H9 (cell line): ENCODE data around the gene ANKRD44. TPM values are rescaled to one million over a fixed set of nuclear protein-coding genes. Genes with fewer than 3 reads are reported as not detected.

Experiments
- DNase-seq: peaks from one replicate; pipeline ENCODE4 v3.0.0-alpha.2; 2017
- H2AFZ ChIP-seq: one replicate; pipeline ENCODE4 v1.6.1; 2013; ENCODE audit warnings: mild to moderate bottlenecking, low read length, control low read depth, moderate library complexity
- H2AK5ac ChIP-seq: 2 replicates; pipeline ENCODE4 v1.6.1; 2013; ENCODE audit warnings: low read length, control low read depth, mixed read lengths; ENCODE audit not compliant: insufficient read length
- H2BK120ac ChIP-seq: one replicate; pipeline ENCODE4 v1.6.1; 2013; ENCODE audit warnings: low read depth, mild to moderate bottlenecking, low read length, control low read depth, inconsistent platforms; ENCODE audit not compliant: poor library complexity, severe bottlenecking
- H2BK12ac ChIP-seq: 2 replicates; pipeline ENCODE4 v1.6.1; 2013; ENCODE audit warnings: low read length, control low read depth, mixed read lengths, low read depth; ENCODE audit not compliant: insufficient read length
- H2BK15ac ChIP-seq: 2 replicates; pipeline ENCODE4 v1.6.1; 2013; ENCODE audit warnings: low read depth, low read length, control low read depth
- H2BK20ac ChIP-seq: one replicate; pipeline ENCODE4 v1.6.1; 2013; ENCODE audit warnings: low read depth, mild to moderate bottlenecking, low read length, control low read depth, inconsistent platforms; ENCODE audit not compliant: poor library complexity, severe bottlenecking
- H2BK5ac ChIP-seq: 2 replicates; pipeline ENCODE4 v1.6.1; 2013; ENCODE audit warnings: low read length, control low read depth, mixed read lengths; ENCODE audit not compliant: insufficient read length
- H3K14ac ChIP-seq: 2 replicates; pipeline ENCODE4 v1.6.1; 2013; ENCODE audit warnings: low read length, control low read depth; ENCODE audit not compliant: insufficient read depth
- H3K18ac ChIP-seq: 2 replicates; pipeline ENCODE4 v1.6.1; 2013; ENCODE audit warnings: low read depth, mild to moderate bottlenecking, mixed read lengths, low read length, control low read depth; ENCODE audit not compliant: insufficient read length
- H3K23ac ChIP-seq: 2 replicates; pipeline ENCODE4 v1.6.1; 2013; ENCODE audit warnings: low read length, control low read depth, mixed read lengths, low read depth; ENCODE audit not compliant: insufficient read length
- H3K23me2 ChIP-seq: 2 replicates; pipeline ENCODE4 v1.6.1; 2013; ENCODE audit warnings: low read depth, mild to moderate bottlenecking, mixed read lengths, low read length, control low read depth; ENCODE audit not compliant: insufficient read length, poor library complexity, severe bottlenecking
- H3K27ac ChIP-seq: 2 replicates; pipeline ENCODE4 v1.5.1; 2013; ENCODE audit warnings: low read length, control low read depth, mixed read lengths, low read depth; ENCODE audit not compliant: insufficient read length
- H3K27me3 ChIP-seq: 2 replicates; pipeline ENCODE4 v1.6.1; 2013; ENCODE audit warnings: low read length, control low read depth, inconsistent platforms; ENCODE audit not compliant: insufficient read depth
- H3K4ac ChIP-seq: 2 replicates; pipeline ENCODE4 v1.6.1; 2013; ENCODE audit warnings: low read depth, mild to moderate bottlenecking, control low read depth, inconsistent platforms, low read length, moderate library complexity
- H3K4me1 ChIP-seq: 2 replicates; pipeline ENCODE4 v1.6.1; 2013; ENCODE audit warnings: low read length, control low read depth, inconsistent platforms; ENCODE audit not compliant: insufficient read depth
- H3K4me2 ChIP-seq: 2 replicates; pipeline ENCODE4 v1.6.1; 2013; ENCODE audit warnings: low read length, control low read depth, mixed read lengths; ENCODE audit not compliant: insufficient read length, insufficient read depth
- H3K56ac ChIP-seq: 2 replicates; pipeline ENCODE4 v1.6.1; 2013; ENCODE audit warnings: low read depth, mild to moderate bottlenecking, mixed read lengths, low read length, control low read depth; ENCODE audit not compliant: insufficient read length
- H3K79me1 ChIP-seq: 2 replicates; pipeline ENCODE4 v1.6.1; 2013; ENCODE audit warnings: low read depth, mild to moderate bottlenecking, moderate library complexity, low read length, control low read depth, inconsistent platforms; ENCODE audit not compliant: insufficient read depth, poor library complexity, severe bottlenecking
- H3K79me2 ChIP-seq: 2 replicates; pipeline ENCODE4 v1.6.1; 2013; ENCODE audit warnings: low read length, control low read depth, inconsistent platforms; ENCODE audit not compliant: insufficient read depth
- H3K9ac ChIP-seq: 2 replicates; pipeline ENCODE4 v1.6.1; 2013; ENCODE audit warnings: low read length, control low read depth, mixed read lengths; ENCODE audit not compliant: insufficient read length; ENCODE audit errors: extremely low read depth
- H3K9me3 ChIP-seq: one replicate; pipeline ENCODE4 v1.6.1; 2013; ENCODE audit warnings: low read depth, low read length, inconsistent platforms; ENCODE audit not compliant: control insufficient read depth
- H3T11ph ChIP-seq: one replicate; pipeline ENCODE4 v1.6.1; 2013; ENCODE audit warnings: mild to moderate bottlenecking, low read length, control low read depth, inconsistent platforms
- H4K20me1 ChIP-seq: one replicate; pipeline ENCODE4 v1.6.1; 2013; ENCODE audit not compliant: control insufficient read depth, insufficient read length, insufficient read depth
- H4K5ac ChIP-seq: 2 replicates; pipeline ENCODE4 v1.6.1; 2013; ENCODE audit warnings: low read depth, mild to moderate bottlenecking, mixed read lengths, low read length, control low read depth; ENCODE audit not compliant: insufficient read length
- H4K8ac ChIP-seq: replicated peaks from 2 replicates; pipeline ENCODE4 v1.6.1; 2013; ENCODE audit warnings: low read length, control low read depth, mixed read lengths, low read depth; ENCODE audit not compliant: insufficient read length
- H4K91ac ChIP-seq: 2 replicates; pipeline ENCODE4 v1.6.1; 2013; ENCODE audit warnings: low read depth, mild to moderate bottlenecking, moderate library complexity, mixed read lengths, low read length, control low read depth; ENCODE audit not compliant: insufficient read length
- H3K27ac Mint-ChIP-seq, 3 experiments: 2 replicates in 2 of 3; 3 replicates in 1 of 3; pipeline ENCODE4 v1.8.0; 2020 to 2021; ENCODE audit warnings: mixed read lengths in 3 of 3, mild to moderate bottlenecking in 1 of 3, moderate library complexity in 1 of 3
- H3K27me3 Mint-ChIP-seq: 2 replicates; pipeline ENCODE4 v1.8.0; 2021; ENCODE audit warnings: low read depth, mild to moderate bottlenecking, moderate library complexity, mixed read lengths
- H3K36me3 Mint-ChIP-seq, 3 experiments: 2 replicates in 2 of 3; 3 replicates in 1 of 3; pipeline ENCODE4 v1.8.0; 2020 to 2021; ENCODE audit warnings: low read depth in 3 of 3, mixed read lengths in 3 of 3; ENCODE audit not compliant: insufficient read depth in 1 of 3
- H3K4me1 Mint-ChIP-seq, 2 experiments: 2 replicates each; pipeline ENCODE4 v1.8.0; 2020; ENCODE audit warnings: mixed read lengths in 2 of 2
- H3K4me3 Mint-ChIP-seq, 2 experiments: 2 replicates in 1 of 2; 3 replicates in 1 of 2; pipeline ENCODE4 v1.8.0; 2020 to 2021; ENCODE audit warnings: mild to moderate bottlenecking in 2 of 2, mixed read lengths in 2 of 2, moderate library complexity in 1 of 2
- H3K9me3 Mint-ChIP-seq, 2 experiments: 2 replicates in 1 of 2; 3 replicates in 1 of 2; pipeline ENCODE4 v1.8.0; 2020; ENCODE audit warnings: mild to moderate bottlenecking in 2 of 2, mixed read lengths in 2 of 2, moderate library complexity in 1 of 2
- WGBS: extraction: QIAGEN DNeasy Blood & Tissue Kit; methylation state at CpG from one replicate; pipeline ENCODE4 v1.1.7; 2013; ENCODE audit warnings: missing lambda C conversion rate, low lambda C conversion rate, mixed read lengths; ENCODE audit not compliant: insufficient read length; ENCODE audit errors: extremely low coverage; 5-methylcytosine and 5-hydroxymethylcytosine counted together
- total RNA-seq: library from RNA; stranded (reverse); gene quantifications from 2 replicates; pipeline ENCODE4 v1.2.1, GENCODE V29; 2021
- TF ChIP-seq, protein P1 (sequence below): fragments of 200-600 bp; sonication (generic); conservative IDR thresholded peaks from 3 replicates; pipeline ENCODE4 v1.8.0; 2021; ENCODE audit warnings: antibody characterized with exemption, mild to moderate bottlenecking

ANKRD44 gene
- total RNA-seq, 1 experiment from 2014 or later: 1.9 TPM

DNA sequence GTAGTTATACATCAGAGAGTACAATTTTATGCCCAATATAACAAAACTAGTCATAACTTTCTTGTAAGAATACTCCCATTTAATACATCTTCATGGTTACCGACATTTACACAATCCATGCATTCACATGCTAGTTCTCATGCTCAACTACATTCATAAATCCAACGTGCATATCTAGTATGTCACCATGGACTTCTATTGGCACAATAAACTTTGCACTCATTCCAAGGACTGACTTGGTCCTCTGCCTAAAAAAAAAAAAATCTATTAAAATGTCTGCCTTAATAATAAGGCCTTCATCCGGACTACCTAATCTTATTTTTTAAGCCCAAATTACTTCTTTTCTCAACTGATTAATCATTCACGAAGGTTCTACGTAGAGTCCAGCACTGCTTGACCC lies 276.3 kb downstream of the ANKRD44 start:
- no peak overlapping the region for H4K91ac ChIP-seq
- no peak overlapping the region for H2BK120ac ChIP-seq
- no peak overlapping the region for H3K14ac ChIP-seq
- no peak overlapping the region for H4K8ac ChIP-seq
- H3K79me2 ChIP-seq: no peaks in the 10 kb centered on the region
- no peak overlapping the region for H3K23ac ChIP-seq
- no peak overlapping the region for H2AFZ ChIP-seq
- no peak overlapping the region for H3K4me3 Mint-ChIP-seq
- H2BK20ac ChIP-seq: no peak overlapping the region
- no peak overlapping the region for H4K5ac ChIP-seq
- H3K27me3 Mint-ChIP-seq: no peaks in the 10 kb centered on the region
- H3K9ac ChIP-seq: no peak overlapping the region
- no peak overlapping the region for H3K4ac ChIP-seq
- no peak overlapping the region for H2AK5ac ChIP-seq
- no peaks in the 10 kb centered on the region for H3K79me1 ChIP-seq
- no peak overlapping the region for H3K27ac Mint-ChIP-seq
- H3K18ac ChIP-seq: no peak overlapping the region
- TF ChIP-seq, protein P1, sequence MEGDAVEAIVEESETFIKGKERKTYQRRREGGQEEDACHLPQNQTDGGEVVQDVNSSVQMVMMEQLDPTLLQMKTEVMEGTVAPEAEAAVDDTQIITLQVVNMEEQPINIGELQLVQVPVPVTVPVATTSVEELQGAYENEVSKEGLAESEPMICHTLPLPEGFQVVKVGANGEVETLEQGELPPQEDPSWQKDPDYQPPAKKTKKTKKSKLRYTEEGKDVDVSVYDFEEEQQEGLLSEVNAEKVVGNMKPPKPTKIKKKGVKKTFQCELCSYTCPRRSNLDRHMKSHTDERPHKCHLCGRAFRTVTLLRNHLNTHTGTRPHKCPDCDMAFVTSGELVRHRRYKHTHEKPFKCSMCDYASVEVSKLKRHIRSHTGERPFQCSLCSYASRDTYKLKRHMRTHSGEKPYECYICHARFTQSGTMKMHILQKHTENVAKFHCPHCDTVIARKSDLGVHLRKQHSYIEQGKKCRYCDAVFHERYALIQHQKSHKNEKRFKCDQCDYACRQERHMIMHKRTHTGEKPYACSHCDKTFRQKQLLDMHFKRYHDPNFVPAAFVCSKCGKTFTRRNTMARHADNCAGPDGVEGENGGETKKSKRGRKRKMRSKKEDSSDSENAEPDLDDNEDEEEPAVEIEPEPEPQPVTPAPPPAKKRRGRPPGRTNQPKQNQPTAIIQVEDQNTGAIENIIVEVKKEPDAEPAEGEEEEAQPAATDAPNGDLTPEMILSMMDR: no peak
- H3K9me3 Mint-ChIP-seq: no peaks in the 10 kb centered on the region; a peak in 1 of 5 replicates
- H2BK15ac ChIP-seq: no peak overlapping the region
- no peak overlapping the region for H3T11ph ChIP-seq
- no peaks in the 10 kb centered on the region for H3K23me2 ChIP-seq
- H2BK12ac ChIP-seq: no peak overlapping the region
- H4K20me1 ChIP-seq: no peaks in the 10 kb centered on the region
- no peaks in the 10 kb centered on the region for H3K9me3 ChIP-seq
- H3K27me3 ChIP-seq: no peaks in the 10 kb centered on the region
- no peak overlapping the region for H3K56ac ChIP-seq
- H2BK5ac ChIP-seq: no peak overlapping the region
- H3K4me2 ChIP-seq: no peak overlapping the region
- no CpG with 5 or more reads among the region's 5 CpGs for WGBS
- H3K4me1 ChIP-seq: no peaks in the 10 kb centered on the region
- no peak for DNase-seq
- H3K4me1 Mint-ChIP-seq: no peaks in the 10 kb centered on the region
- H3K27ac ChIP-seq: no peak overlapping the region
- no peaks in the 10 kb centered on the region for H3K36me3 Mint-ChIP-seq
